Mononuclear cell (primary cell): ENCODE measurements around the gene ANKRD33B. TPM values are rescaled to one million over a fixed set of nuclear protein-coding genes. Genes with fewer than 3 reads are reported as not detected.
"Not testable (repeated sequence)": the region's sequence is repeated elsewhere in the genome, so short reads cannot be mapped to it uniquely, and the experiment has no call there.

Experiments
- H3K27me3 ChIP-seq: 2 replicates; pipeline ENCODE4 v1.6.0; 2011; ENCODE audit warnings: low read length, control low read depth; ENCODE audit not compliant: insufficient read depth
- H3K4me1 ChIP-seq: 2 replicates; pipeline ENCODE4 v1.5.1; 2011; ENCODE audit warnings: mild to moderate bottlenecking, low read length, control low read depth; ENCODE audit not compliant: insufficient read depth
- H3K4me3 ChIP-seq: 2 replicates; pipeline ENCODE4 v1.5.1; 2011; ENCODE audit warnings: mild to moderate bottlenecking, low read length, moderate library complexity
- H3K9me3 ChIP-seq: 2 replicates; pipeline ENCODE4 v1.5.1; 2011; ENCODE audit warnings: low read depth, mild to moderate bottlenecking, control low read depth, low read length
- total RNA-seq: library from RNA; depleted of rRNA; stranded (reverse); fragments of >200 nt; gene quantifications from one replicate; pipeline ENCODE4 v1.2.3, GENCODE V29; 2012

ANKRD33B gene
- total RNA-seq, 1 donor = 2.7 TPM

DNA sequence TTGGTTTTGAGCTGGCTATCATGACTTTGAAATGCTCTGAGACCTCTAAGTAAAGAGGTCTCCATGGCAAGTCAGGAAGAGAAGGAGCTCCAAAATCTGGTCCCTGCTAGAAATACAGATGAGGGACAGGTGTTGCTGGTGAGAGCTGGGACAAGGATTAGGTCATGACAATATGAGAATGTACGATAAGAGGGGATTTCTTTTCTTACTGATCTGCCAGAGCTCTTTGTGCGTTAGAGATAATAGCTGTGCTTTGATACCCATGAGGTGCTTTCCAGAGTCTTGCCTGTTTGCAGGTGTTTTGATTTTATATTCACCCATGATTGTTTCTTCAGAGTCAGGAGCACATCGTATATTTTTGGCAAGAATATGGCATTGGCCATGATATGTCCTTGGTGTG, 56.5 kb downstream of the ANKRD33B start:
- H3K9me3 ChIP-seq = no peaks in the 10 kb centered on the region
- H3K4me3 ChIP-seq = no peak overlapping the region
- peaks cover 5% of the 10 kb centered on the region for H3K4me1 ChIP-seq
- no peaks in the 10 kb centered on the region for H3K27me3 ChIP-seq

- Histone ChIP-seq H3K27me3 (no peaks in the 10 kb centered on the region), H3K4me3 (no peak overlapping the region), H3K9me3 (no peaks in the 10 kb centered on the region), H3K4me1 (peaks cover 17% of the 10 kb centered on the region)
Measured at GRCh38 chr5:10621832-10622231, 58.0 kb downstream of the ANKRD33B start.

GRCh38 chr5:10622810-10623209, 58.9 kb downstream of the ANKRD33B start:
- no peaks in the 10 kb centered on the region for H3K9me3 ChIP-seq
- no peaks in the 10 kb centered on the region for H3K27me3 ChIP-seq
- H3K4me1 ChIP-seq = peaks cover 27% of the 10 kb centered on the region
- H3K4me3 ChIP-seq = no peak overlapping the region

GRCh38 chr5:10623305-10623910, 59.5 kb downstream of the ANKRD33B start:
- H3K9me3 ChIP-seq = no peaks in the 10 kb centered on the region
- no peaks in the 10 kb centered on the region for H3K27me3 ChIP-seq
- H3K4me3 ChIP-seq = no peak overlapping the region
- H3K4me1 ChIP-seq = peaks cover 31% of the 10 kb centered on the region

DNA sequence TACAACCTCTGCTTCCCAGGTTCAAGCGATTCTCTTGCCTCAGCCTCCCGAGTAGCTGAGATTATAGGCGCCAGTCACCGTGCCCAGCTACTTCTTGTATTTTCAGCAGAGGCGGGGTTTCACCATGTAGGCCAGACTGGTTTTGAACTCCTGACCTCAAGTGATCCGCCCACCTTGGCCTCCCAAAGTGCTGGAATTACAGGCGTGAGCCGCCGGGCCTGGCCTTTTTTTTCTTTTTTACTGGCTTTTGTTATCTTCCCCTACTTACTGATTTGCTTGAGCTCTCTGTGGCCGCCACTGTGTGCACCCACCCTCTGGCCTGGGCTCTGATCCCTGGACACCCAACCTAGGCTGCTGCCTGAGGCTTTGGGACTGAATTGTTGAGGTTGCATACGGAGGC, 60.3 kb downstream of the ANKRD33B start:
- no peaks in the 10 kb centered on the region for H3K9me3 ChIP-seq
- peaks cover 31% of the 10 kb centered on the region for H3K4me1 ChIP-seq
- H3K27me3 ChIP-seq = no peaks in the 10 kb centered on the region
- no peak overlapping the region for H3K4me3 ChIP-seq

- Histone ChIP-seq H3K27me3 (no peaks in the 10 kb centered on the region), H3K9me3 (no peaks in the 10 kb centered on the region), H3K4me3 (no peak overlapping the region), H3K4me1 (peaks cover 31% of the 10 kb centered on the region)
Measured at GRCh38 chr5:10624679-10625078, 60.8 kb downstream of the ANKRD33B start.

- Histone ChIP-seq H3K4me1 (peaks cover 40% of the 10 kb centered on the region), H3K27me3 (no peaks in the 10 kb centered on the region), H3K9me3 (no peaks in the 10 kb centered on the region), H3K4me3 (no peak overlapping the region)
Measured at GRCh38 chr5:10625700-10626472, 62.0 kb downstream of the ANKRD33B start.

GRCh38 chr5:10626473-10627013, 62.7 kb downstream of the ANKRD33B start:
- Histone ChIP-seq H3K27me3 (no peaks in the 10 kb centered on the region), H3K4me1 (peaks cover 46% of the 10 kb centered on the region), H3K4me3 (no peak overlapping the region), H3K9me3 (no peaks in the 10 kb centered on the region)

DNA sequence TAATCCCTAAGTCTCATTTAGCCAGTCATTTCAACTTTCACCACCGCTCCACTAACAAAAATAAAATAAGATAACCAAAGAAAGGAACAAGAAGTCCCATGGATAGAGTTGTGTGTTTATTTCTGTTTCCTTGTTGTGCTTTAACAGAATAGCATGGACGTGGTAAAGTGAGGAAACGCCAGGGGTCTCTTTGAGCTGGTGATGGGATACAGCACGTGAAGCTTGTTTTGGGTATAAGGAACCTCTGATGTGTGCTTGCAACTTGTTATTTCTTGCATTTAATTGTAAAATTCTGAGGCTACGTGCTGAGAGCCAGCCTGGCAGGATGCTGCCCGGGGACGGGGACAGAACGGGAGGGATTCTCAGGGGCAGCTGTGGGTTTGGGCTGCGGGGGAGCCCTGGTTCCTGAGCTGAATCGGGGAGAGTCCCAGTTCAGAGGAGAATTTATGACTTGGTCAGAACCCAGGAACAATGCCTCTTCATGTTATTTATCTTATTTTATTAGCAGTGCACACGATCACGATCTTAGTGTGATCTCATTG, 63.4 kb downstream of the ANKRD33B start:
- Histone ChIP-seq H3K9me3 (no peaks in the 10 kb centered on the region), H3K27me3 (no peaks in the 10 kb centered on the region), H3K4me3 (no peak overlapping the region), H3K4me1 (peaks cover 48% of the 10 kb centered on the region)

DNA sequence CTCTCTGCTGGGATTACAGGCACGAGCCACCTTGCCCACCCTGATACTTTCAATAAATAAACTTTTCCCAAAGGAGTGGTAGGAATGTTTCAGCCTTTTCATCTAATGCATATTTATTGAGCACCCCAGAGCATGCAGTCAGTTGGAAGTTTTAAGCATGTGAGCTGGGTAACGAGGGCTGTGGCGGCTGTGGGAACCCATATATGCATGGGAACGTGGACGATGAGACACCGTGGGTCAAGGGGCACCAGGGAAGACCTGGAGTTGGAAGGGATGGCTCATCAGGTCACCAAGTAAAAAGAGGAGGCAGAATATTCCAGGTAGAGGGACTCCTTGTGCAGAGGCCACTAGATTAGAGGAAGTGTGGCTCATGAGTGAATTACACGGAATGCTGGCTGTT, 64.7 kb downstream of the ANKRD33B start:
- no peaks in the 10 kb centered on the region for H3K27me3 ChIP-seq
- H3K4me3 ChIP-seq = no peak overlapping the region
- H3K4me1 ChIP-seq = peaks cover 62% of the 10 kb centered on the region
- H3K9me3 ChIP-seq = no peaks in the 10 kb centered on the region

- Histone ChIP-seq H3K27me3 (no peaks in the 10 kb centered on the region), H3K4me1 (peaks cover 73% of the 10 kb centered on the region), H3K4me3 (no peak overlapping the region), H3K9me3 (no peaks in the 10 kb centered on the region)
Measured at GRCh38 chr5:10629682-10630081, 65.8 kb downstream of the ANKRD33B start.

- H3K4me3 ChIP-seq = no peak overlapping the region
- no peaks in the 10 kb centered on the region for H3K27me3 ChIP-seq
- H3K9me3 ChIP-seq = no peaks in the 10 kb centered on the region
- peaks cover 77% of the 10 kb centered on the region for H3K4me1 ChIP-seq
Measured at GRCh38 chr5:10630126-10630525, 66.3 kb downstream of the ANKRD33B start.

DNA sequence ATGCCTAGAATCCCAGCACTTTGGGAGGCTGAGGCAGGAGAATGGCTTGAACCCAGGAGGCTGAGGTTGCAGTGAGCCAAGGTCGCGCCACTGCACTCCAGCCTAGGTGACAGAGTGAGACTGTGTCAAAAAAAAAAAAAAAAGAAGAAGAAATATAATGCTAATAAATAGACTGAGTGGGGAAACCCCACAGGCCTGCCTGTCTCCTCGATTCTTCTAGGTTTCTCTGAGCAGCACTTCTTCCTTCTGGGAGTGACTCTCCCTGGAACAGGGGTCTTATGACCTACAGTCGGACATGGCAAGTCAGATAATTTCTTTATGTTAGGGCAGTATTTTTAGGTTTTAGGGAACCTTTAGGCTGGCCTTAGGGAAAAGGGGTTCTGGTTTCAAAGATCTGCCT, 66.9 kb downstream of the ANKRD33B start:
- not testable (repeated sequence) for H3K4me3 ChIP-seq, H3K9me3 ChIP-seq, H3K27me3 ChIP-seq
- peaks cover 82% of the 10 kb centered on the region for H3K4me1 ChIP-seq

DNA sequence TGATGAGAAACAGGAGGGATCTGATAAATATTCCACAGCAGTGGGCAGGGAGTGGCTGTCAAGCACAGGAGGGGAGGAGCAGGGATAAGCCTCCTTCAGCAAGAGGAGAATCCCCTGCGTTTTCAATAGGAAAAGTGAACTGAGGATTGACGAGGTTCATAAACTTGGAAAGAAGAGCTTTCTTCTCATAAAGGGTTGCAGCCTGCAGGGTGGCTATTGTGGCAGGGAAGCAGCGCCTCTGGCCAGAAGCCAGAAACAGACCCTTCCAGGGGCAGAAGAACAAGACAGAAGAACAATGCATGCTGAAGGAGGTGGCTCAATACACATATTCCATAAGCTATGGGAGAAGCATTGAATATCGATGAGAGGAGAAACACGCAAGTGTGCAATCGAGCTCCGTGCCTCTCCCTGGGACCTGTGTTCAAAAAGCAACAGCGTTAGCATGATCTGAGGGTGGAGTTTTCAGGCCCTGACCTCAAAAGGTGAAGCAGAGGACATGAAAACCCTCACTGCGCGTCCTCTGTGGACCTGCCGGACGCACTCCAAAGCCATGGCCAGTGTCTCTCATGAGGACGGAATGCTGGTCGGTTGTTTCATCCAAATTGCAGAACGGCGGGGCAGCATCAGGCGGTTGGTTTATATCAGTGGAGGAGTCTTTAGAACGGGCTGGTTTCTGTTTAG, 67.6 kb downstream of the ANKRD33B start:
- peaks cover 79% of the 10 kb centered on the region for H3K4me1 ChIP-seq
- H3K27me3 ChIP-seq = no peaks in the 10 kb centered on the region
- H3K4me3 ChIP-seq = peak overlapping the region; percentile 18

DNA sequence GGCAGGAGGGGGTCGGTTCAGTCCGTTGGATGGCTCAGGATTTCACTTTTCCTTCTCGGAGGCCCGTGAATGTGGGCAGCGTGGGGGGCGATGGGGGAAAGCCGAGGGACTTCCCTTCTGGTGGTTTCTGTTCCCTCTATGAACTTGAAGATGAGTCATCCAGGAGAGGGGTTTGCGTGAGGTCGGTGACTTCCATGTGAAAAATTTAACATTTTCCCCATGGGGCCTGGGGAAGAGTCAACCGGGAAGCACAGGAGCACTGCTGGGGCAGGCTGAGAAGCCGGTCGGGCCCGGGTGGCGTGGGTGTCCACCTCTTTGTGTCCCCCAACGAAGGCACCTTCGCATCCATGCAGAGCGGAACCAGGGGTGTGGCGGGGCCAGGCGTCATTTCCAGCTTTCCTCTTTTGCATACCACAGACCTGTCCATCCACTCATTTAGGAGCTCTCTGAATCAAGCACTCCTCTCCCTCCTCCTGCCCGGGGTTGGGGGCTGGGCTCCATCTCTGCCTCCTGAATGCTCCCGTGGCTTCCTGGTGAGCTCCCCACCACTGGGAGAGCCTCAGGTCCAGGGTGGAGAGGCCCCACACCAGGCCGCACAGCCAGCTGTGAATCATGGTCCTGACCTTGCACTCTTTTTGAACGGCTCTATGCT, 68.4 kb downstream of the ANKRD33B start:
- Histone ChIP-seq H3K4me1 (peaks cover 71% of the 10 kb centered on the region), H3K9me3 (no peaks in the 10 kb centered on the region), H3K27me3 (no peaks in the 10 kb centered on the region), H3K4me3 (peak overlapping the region; percentile 18)

More for the DNA sequence above, 67.6 kb downstream of the ANKRD33B start:
- H3K9me3 ChIP-seq = no peaks in the 10 kb centered on the region
